Tibial artery (tissue), 4 donors: ENCODE data around the gene UBE2H.

ENCODE experiments used
- DNase-seq, 2 donors: peaks; one replicate each; pipeline ENCODE4 v3.0.0-alpha.2; 2019
- H3K27ac ChIP-seq, 2 donors: fragments of 200-600 bp; sonication (generic) in 1 of 2; 1 replicate in 1 of 2; 2 replicates in 1 of 2; pipeline ENCODE4 v1.5.1; 2018 to 2019; ENCODE audit warnings: mild to moderate bottlenecking in 1 of 2
- H3K27me3 ChIP-seq, 2 donors: fragments of 200-600 bp; sonication (generic) in 1 of 2; one replicate each; pipeline versions ENCODE4 v1.5.1 to v1.6.0; 2016 to 2019
- H3K36me3 ChIP-seq, 3 donors: fragments of 200-600 bp; sonication (generic) in 2 of 3; one replicate each; pipeline ENCODE4 v1.5.1; 2016 to 2019; ENCODE audit warnings: mild to moderate bottlenecking in 2 of 3
- H3K4me1 ChIP-seq, 4 donors: fragments of 200-600 bp; sonication (generic) in 2 of 4; 1 replicate in 3 of 4; 2 replicates in 1 of 4; pipeline ENCODE4 v1.5.1; 2016 to 2019
- H3K4me3 ChIP-seq, 2 donors: fragments of 200-600 bp; sonication (generic) in 1 of 2; 1 replicate in 1 of 2; 2 replicates in 1 of 2; pipeline ENCODE4 v1.5.1; 2018 to 2019; ENCODE audit warnings: mild to moderate bottlenecking in 2 of 2
- H3K9me3 ChIP-seq, 3 donors: fragments of 200-600 bp; sonication (generic) in 1 of 3; one replicate each; pipeline ENCODE4 v1.5.1; 2016 to 2019
- CTCF ChIP-seq, 2 experiments: fragments of 200-600 bp in 1 of 2; fragments of 450-650 bp in 1 of 2; IDR thresholded peaks; one replicate each; pipeline ENCODE4 v1.5.1; 2017 to 2019; ENCODE audit warnings: antibody characterized with exemption in 2 of 2, mild to moderate bottlenecking in 1 of 2, moderate library complexity in 1 of 2
- intact Hi-C: fragments of 100-400 bp; cut with DNase I; formaldehyde crosslinking; loops from one replicate; pipeline ENCODE4 v1.15.0; 2023; ENCODE audit warnings: low total_unique reads

UBE2H gene

DNA sequence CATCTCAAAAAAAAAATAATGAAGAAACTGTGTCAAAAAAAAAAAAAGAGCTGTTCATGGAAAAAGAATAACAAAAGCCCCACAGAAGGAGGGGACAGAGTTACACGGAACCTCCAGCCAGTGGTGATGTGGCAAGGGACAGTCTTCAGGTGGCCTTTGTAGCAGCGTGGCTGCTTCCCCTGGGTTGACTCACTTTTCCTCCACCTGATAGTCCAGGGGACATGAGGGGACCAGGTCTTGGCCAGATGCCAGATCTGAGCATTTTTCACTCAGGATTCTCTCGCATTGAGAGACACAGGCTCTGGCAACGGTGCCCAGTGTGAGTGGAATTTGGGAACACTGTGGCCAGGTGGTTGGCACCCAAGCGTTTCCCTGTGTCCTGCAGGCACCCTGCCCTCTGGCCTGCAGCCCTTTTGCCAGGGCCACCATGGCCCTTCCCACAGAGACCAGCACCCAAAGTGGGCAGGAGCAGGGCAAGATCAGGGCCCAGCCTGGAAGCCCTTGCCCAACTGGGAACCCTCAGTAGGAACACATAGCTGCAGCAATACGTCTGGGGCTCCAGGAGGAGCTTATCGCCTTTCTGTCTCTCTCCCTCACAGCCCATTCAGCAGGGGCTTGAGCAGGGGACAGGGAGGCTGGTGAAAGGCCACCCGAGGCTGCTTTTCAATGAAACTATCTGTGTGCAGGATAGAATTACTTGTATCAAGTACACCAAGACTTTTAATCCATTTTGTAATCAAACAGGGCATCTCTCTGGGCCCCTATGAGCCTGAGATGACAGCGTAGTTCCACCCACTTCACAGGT, 159.1 kb downstream of the UBE2H start:
- no peak for TF ChIP-seq CTCF (IDR thresholded peaks at IDR 0.05)
- Histone ChIP-seq H3K9me3 (no peaks in the 10 kb centered on the region), H3K4me3 (no peak overlapping the region), H3K4me1 (no peaks in the 10 kb centered on the region), H3K27me3 (peaks cover 0 to 45% of the 10 kb centered on the region in 2 donors), H3K36me3 (no peaks in the 10 kb centered on the region), H3K27ac (no peak overlapping the region)
- intact Hi-C loops, result no loop called here
- peak in 1 of 2 donors; percentile 48 for DNase-seq

DNA sequence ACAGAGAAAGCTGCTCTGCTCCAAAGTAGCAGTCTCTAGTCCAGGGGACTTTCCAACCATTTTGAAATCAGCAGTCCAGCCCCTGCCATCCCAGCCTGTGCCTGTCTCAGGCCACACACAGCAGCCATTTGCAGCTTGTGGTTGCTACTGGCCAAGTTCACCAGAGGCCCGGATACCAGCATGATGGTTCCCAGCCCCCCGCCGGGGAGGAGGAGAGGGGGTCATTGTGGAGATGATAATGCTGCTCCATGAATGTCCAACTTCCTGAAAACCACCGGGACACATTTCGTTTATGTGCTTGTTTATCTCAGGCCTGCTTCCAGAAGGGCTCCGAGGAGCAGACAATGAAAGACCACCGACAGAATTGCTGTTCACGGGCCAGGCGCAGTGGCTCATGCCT, 160.0 kb downstream of the UBE2H start:
- Histone ChIP-seq H3K9me3 (no peaks in the 10 kb centered on the region), H3K27ac (no peak overlapping the region), H3K36me3 (no peaks in the 10 kb centered on the region), H3K27me3 (peaks cover 0 to 45% of the 10 kb centered on the region in 2 donors), H3K4me3 (no peak overlapping the region), H3K4me1 (no peaks in the 10 kb centered on the region)
- no peak for DNase-seq
- intact Hi-C loops, result no loop called here
- TF ChIP-seq CTCF (IDR thresholded peaks at IDR 0.05), result no peak

GRCh38 chr7:129790136-129790535, 162.6 kb downstream of the UBE2H start:
- intact Hi-C loops, result no loop called here
- no peak for DNase-seq
- H3K4me1 ChIP-seq, result peaks cover 0 to 11% (median 9%) of the 10 kb centered on the region in 4 donors
- H3K9me3 ChIP-seq, result no peaks in the 10 kb centered on the region
- no peak overlapping the region for H3K27ac ChIP-seq
- H3K4me3 ChIP-seq, result no peak overlapping the region
- no peak for TF ChIP-seq CTCF (IDR thresholded peaks at IDR 0.05)
- H3K27me3 ChIP-seq, result peaks cover 9 to 58% of the 10 kb centered on the region in 2 donors
- H3K36me3 ChIP-seq, result no peaks in the 10 kb centered on the region

- intact Hi-C loops, result no loop called here
- Histone ChIP-seq H3K4me1 (peaks cover 0 to 16% (median 14%) of the 10 kb centered on the region in 4 donors), H3K4me3 (no peak overlapping the region), H3K9me3 (no peaks in the 10 kb centered on the region), H3K27me3 (peaks cover 13 to 62% of the 10 kb centered on the region in 2 donors), H3K27ac (no peak overlapping the region), H3K36me3 (no peaks in the 10 kb centered on the region)
- TF ChIP-seq CTCF (IDR thresholded peaks at IDR 0.05), result no peak
- DNase-seq, result no peak
Measured at GRCh38 chr7:129789652-129790051, 163.1 kb downstream of the UBE2H start.

GRCh38 chr7:129789000-129789399, 163.8 kb downstream of the UBE2H start:
- intact Hi-C loops, result no loop called here
- Histone ChIP-seq H3K27me3 (peaks cover 13 to 65% of the 10 kb centered on the region in 2 donors), H3K27ac (no peak overlapping the region), H3K4me3 (no peak overlapping the region), H3K9me3 (no peaks in the 10 kb centered on the region), H3K36me3 (no peaks in the 10 kb centered on the region), H3K4me1 (peaks cover 0 to 21% (median 18%) of the 10 kb centered on the region in 4 donors)
- no peak for TF ChIP-seq CTCF (IDR thresholded peaks at IDR 0.05)
- no peak for DNase-seq
